Heart left ventricle (tissue), 13 donors: ENCODE results near the gene TRIP12.

Experiments used
- POLR2A ChIP-seq, 2 donors: fragments of 450-650 bp; IDR thresholded peaks; one replicate each; pipeline ENCODE4 v1.6.1; 2017; ENCODE audit warnings: antibody characterized with exemption in 2 of 2, mild to moderate bottlenecking in 2 of 2, moderate library complexity in 2 of 2
- TF ChIP-seq, protein P1 (sequence below), 12 donors: fragments of 200-600 bp; sonication (generic) in 4 of 12; IDR thresholded peaks; one replicate each; pipeline versions ENCODE4 v1.5.0 to v1.8.0; 2018 to 2022; ENCODE audit warnings: antibody characterized with exemption in 12 of 12, mild to moderate bottlenecking in 5 of 12
- donor health status: ischemic (EF 13 %, LVEDD 7.1; RV severe dilation, severe dysfunction).
- donor health status: DM: no; HTN: yes; CAD: no.
- donor health status: DM: no; HTN: no; CAD: no.
- donor health status: ischemic (EF 25% LVEDD 6.9; RV normal size, moderate dysfunction).
- donor health status: ischemic (EF 25% LVEDD 5.7; RV mildly dilated, moderate dysfunction).
- donor health status: ischemic (EF 35%, LVEDD 5.7; RV mildly dilated, moderate dysfunction).
- donor health status: nonischemic (EF 11% LVEDD 7.7; RV severe dilation, severe dysfunction).
- donor health status: DM: yes; HTN: yes; CAD: no.
- donor health status: PGD.
- donor health status: ischemic (EF 29% LVEDD 5.4; RV normal size, mild dysfunction).
- donor health status: nonischemic (EF 23%, LVEDD 6.1; RV moderate dilation, normal function).

DNA sequence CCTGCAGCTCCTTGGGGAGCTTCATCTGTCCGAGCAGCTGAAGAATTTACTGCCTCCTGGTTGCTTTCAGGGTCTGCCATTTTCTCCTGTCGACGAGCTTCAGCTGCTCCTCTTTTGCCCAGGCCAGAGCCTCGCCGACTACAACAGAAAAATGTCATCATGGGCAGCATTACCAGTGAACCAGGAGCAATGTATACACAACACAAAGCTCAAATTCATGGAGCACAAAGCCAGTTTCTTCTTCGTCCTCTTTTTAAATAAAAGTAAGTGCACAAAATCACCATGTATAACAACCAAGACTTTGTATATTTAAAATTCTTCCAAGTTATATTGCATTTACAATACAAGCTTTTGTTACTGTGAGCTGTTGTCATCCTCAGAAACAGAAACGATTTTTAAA, 85.0 kb downstream of the TRIP12 start:
- TF ChIP-seq POLR2A (IDR thresholded peaks at IDR 0.05): no peak
- TF ChIP-seq, protein P1, sequence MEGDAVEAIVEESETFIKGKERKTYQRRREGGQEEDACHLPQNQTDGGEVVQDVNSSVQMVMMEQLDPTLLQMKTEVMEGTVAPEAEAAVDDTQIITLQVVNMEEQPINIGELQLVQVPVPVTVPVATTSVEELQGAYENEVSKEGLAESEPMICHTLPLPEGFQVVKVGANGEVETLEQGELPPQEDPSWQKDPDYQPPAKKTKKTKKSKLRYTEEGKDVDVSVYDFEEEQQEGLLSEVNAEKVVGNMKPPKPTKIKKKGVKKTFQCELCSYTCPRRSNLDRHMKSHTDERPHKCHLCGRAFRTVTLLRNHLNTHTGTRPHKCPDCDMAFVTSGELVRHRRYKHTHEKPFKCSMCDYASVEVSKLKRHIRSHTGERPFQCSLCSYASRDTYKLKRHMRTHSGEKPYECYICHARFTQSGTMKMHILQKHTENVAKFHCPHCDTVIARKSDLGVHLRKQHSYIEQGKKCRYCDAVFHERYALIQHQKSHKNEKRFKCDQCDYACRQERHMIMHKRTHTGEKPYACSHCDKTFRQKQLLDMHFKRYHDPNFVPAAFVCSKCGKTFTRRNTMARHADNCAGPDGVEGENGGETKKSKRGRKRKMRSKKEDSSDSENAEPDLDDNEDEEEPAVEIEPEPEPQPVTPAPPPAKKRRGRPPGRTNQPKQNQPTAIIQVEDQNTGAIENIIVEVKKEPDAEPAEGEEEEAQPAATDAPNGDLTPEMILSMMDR (IDR thresholded peaks at IDR 0.05): no peak
